Measurements from ENCODE around the gene ZNF536. TPM values are rescaled to one million over a fixed set of nuclear protein-coding genes. Genes with fewer than 3 reads are reported as not detected.

The ZNF536 gene
- total RNA-seq, 2 donors from 2014 or later: 0.41 to 1.5 TPM

- TF ChIP-seq CTCF (IDR thresholded peaks at IDR 0.05): no peak
- no peak for DNase-seq (ENCODE audit: low spot score)
- H3K4me3 ChIP-seq: no peak overlapping the region
- no peak overlapping the region for H3K27ac ChIP-seq
- H3K27me3 ChIP-seq (replicated peaks; ENCODE audit: insufficient read depth): no peaks in the 10 kb centered on the region
- peaks cover 0 to 8% of the 10 kb centered on the region in 2 donors for H3K4me1 ChIP-seq (ENCODE audit: control insufficient read depth in 1 of 2, low read depth in 2 of 2)
- ATAC-seq (ENCODE audit: insufficient number of reproducible peaks, low FRiP score, low read depth): no peak
- H3K36me3 ChIP-seq: no peaks in the 10 kb centered on the region
- no peaks in the 10 kb centered on the region for H3K9me3 ChIP-seq
Measured at GRCh38 chr19:30540761-30541160, 168.6 kb downstream of the ZNF536 start.

- Histone ChIP-seq H3K9me3 (no peaks in the 10 kb centered on the region), H3K27me3 (replicated peaks; ENCODE audit: insufficient read depth) (no peaks in the 10 kb centered on the region), H3K4me3 (no peak overlapping the region), H3K4me1 (ENCODE audit: control insufficient read depth in 1 of 2, low read depth in 2 of 2) (peaks cover 0 to 8% of the 10 kb centered on the region in 2 donors), H3K36me3 (no peaks in the 10 kb centered on the region), H3K27ac (no peak overlapping the region)
- no peak for TF ChIP-seq CTCF (IDR thresholded peaks at IDR 0.05)
- no peak for ATAC-seq (ENCODE audit: insufficient number of reproducible peaks, low FRiP score, low read depth)
- DNase-seq (ENCODE audit: low spot score): no peak
Measured at GRCh38 chr19:30541575-30541974, 169.4 kb downstream of the ZNF536 start.

- ATAC-seq (ENCODE audit: insufficient number of reproducible peaks, low FRiP score, low read depth) (no peak), DNase-seq (ENCODE audit: low spot score) (no peak)
- no peaks in the 10 kb centered on the region for H3K9me3 ChIP-seq
- H3K36me3 ChIP-seq: no peaks in the 10 kb centered on the region
- peaks cover 0 to 8% of the 10 kb centered on the region in 2 donors for H3K4me1 ChIP-seq (ENCODE audit: control insufficient read depth in 1 of 2, low read depth in 2 of 2)
- H3K27me3 ChIP-seq (replicated peaks; ENCODE audit: insufficient read depth): no peaks in the 10 kb centered on the region
- no peak for TF ChIP-seq CTCF (IDR thresholded peaks at IDR 0.05)
- H3K27ac ChIP-seq: no peak overlapping the region
- H3K4me3 ChIP-seq: no peak overlapping the region
Measured at GRCh38 chr19:30543243-30543945, 171.2 kb downstream of the ZNF536 start.

GRCh38 chr19:30545752-30546151 lies 173.6 kb downstream of the ZNF536 start:
- no peak for TF ChIP-seq CTCF (IDR thresholded peaks at IDR 0.05)
- ATAC-seq (ENCODE audit: insufficient number of reproducible peaks, low FRiP score, low read depth): no peak
- no peaks in the 10 kb centered on the region for H3K9me3 ChIP-seq
- H3K36me3 ChIP-seq: no peaks in the 10 kb centered on the region
- DNase-seq (ENCODE audit: low spot score): no peak
- H3K4me1 ChIP-seq (ENCODE audit: control insufficient read depth in 1 of 2, low read depth in 2 of 2): peaks cover 0 to 8% of the 10 kb centered on the region in 2 donors
- H3K4me3 ChIP-seq: no peak overlapping the region
- H3K27me3 ChIP-seq (replicated peaks; ENCODE audit: insufficient read depth): no peaks in the 10 kb centered on the region
- no peak overlapping the region for H3K27ac ChIP-seq

GRCh38 chr19:30546332-30546731 lies 174.1 kb downstream of the ZNF536 start:
- Histone ChIP-seq H3K4me3 (no peak overlapping the region), H3K4me1 (ENCODE audit: control insufficient read depth in 1 of 2, low read depth in 2 of 2) (peaks cover 0 to 8% of the 10 kb centered on the region in 2 donors), H3K27me3 (replicated peaks; ENCODE audit: insufficient read depth) (no peaks in the 10 kb centered on the region), H3K27ac (no peak overlapping the region), H3K9me3 (no peaks in the 10 kb centered on the region), H3K36me3 (no peaks in the 10 kb centered on the region)
- no peak for ATAC-seq (ENCODE audit: insufficient number of reproducible peaks, low FRiP score, low read depth)
- DNase-seq (ENCODE audit: low spot score): no peak
- TF ChIP-seq CTCF (IDR thresholded peaks at IDR 0.05): no peak

All from thoracic aorta (tissue), 2 donors.